GM12892 (cell line): Measurements from ENCODE around the gene PALLD.

Source experiments
- POLR2A ChIP-seq: IDR thresholded peaks from 2 replicates; pipeline ENCODE4 v1.6.1; 2011; ENCODE audit warnings: low read depth, low read length, control low read depth
- POLR2AphosphoS5 ChIP-seq: IDR thresholded peaks from 2 replicates; pipeline ENCODE4 v1.6.1; 2011; ENCODE audit warnings: low read depth, low read length, control low read depth

DNA sequence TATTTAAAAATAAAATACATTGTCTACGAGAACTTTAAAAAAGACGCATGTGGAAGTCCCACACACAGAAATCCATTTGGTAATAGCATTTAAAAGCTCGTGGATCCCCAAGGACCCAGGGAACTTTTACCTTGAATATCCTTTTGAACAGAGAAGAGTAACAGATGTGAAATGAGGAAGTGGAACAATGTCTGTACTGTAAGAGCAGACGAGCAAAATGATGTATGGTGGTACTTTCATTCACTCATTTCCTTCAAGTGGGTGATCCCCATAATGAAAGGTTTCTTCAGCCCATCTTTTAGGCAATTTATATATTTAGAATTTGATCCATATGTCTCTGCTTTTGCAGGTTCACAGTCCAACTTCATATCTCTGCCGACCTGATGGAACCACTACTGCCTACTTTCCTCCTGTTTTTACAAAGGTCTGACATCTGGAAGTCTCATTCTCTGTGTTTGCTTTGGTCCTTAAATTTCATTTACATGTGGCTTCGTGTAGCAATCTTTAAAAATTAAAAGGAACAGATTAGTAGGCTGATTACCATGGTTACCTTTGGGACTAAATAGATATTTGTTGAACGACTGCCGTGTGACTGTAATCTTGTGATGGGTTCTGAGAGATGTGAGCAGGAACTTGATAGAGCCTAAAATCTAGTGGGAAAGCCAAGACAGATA, 188.4 kb downstream of the PALLD start:
- TF ChIP-seq POLR2A (no peak), POLR2AphosphoS5 (no peak)
